Karpas-422 (cell line): ENCODE data around the gene ATL2. TPM values are rescaled to one million over a fixed set of nuclear protein-coding genes. Genes with fewer than 3 reads are reported as not detected.

Experiments used
- total RNA-seq: library from RNA; depleted of rRNA; stranded (reverse); fragments of >200 nt; shearing (Covaris generic); gene quantifications from 2 replicates; pipeline ENCODE4 v1.2.3, GENCODE V29; 2014; ENCODE audit warnings: low replicate concordance; rRNA removed

The ATL2 gene
- total RNA-seq, 1 experiment from 2014 or later = 154 TPM

Other genes with a start within 250 kb of the ATL2 start
- 58.3 and 131 TPM in 2 replicates for gene HNRNPLL, start 225.7 kb upstream of the ATL2 start, total RNA-seq